Suprapubic skin (tissue), 4 donors: Measurements from ENCODE around the gene PRKAR2B. TPM values are rescaled to one million over a fixed set of nuclear protein-coding genes. Genes with fewer than 3 reads are reported as not detected.
"Not testable (repeated sequence)": the region's sequence is repeated elsewhere in the genome, so short reads cannot be mapped to it uniquely, and the experiment has no call there.

Source experiments
- DNase-seq, 2 donors: peaks; one replicate each; pipeline ENCODE4 v3.0.0-alpha.2; 2019; ENCODE audit warnings: low spot score in 2 of 2
- H3K27ac ChIP-seq: fragments of 200-600 bp; sonication (generic); one replicate; pipeline ENCODE4 v1.5.1; 2019
- H3K27me3 ChIP-seq: fragments of 200-600 bp; sonication (generic); one replicate; pipeline ENCODE4 v1.5.1; 2019
- H3K36me3 ChIP-seq: fragments of 200-600 bp; sonication (generic); one replicate; pipeline ENCODE4 v1.5.1; 2019
- H3K4me1 ChIP-seq: fragments of 200-600 bp; sonication (generic); one replicate; pipeline ENCODE4 v1.5.1; 2019
- H3K4me3 ChIP-seq: fragments of 200-600 bp; sonication (generic); one replicate; pipeline ENCODE4 v1.5.1; 2019; ENCODE audit warnings: mild to moderate bottlenecking
- H3K9me3 ChIP-seq: fragments of 200-600 bp; sonication (generic); one replicate; pipeline ENCODE4 v1.5.1; 2019
- EP300 ChIP-seq: sonication (generic); formaldehyde crosslinking; IDR thresholded peaks from one replicate; pipeline ENCODE4 v1.6.1; 2017; ENCODE audit warnings: antibody characterized with exemption
- POLR2A ChIP-seq, 2 donors: fragments of 450-650 bp; IDR thresholded peaks; one replicate each; pipeline ENCODE4 v1.6.1; 2017; ENCODE audit warnings: antibody characterized with exemption in 2 of 2, mild to moderate bottlenecking in 2 of 2, moderate library complexity in 2 of 2
- POLR2AphosphoS5 ChIP-seq, 3 donors: sonication (generic); formaldehyde crosslinking; IDR thresholded peaks; one replicate each; pipeline ENCODE4 v1.6.1; 2017; ENCODE audit warnings: antibody characterized with exemption in 3 of 3
- WGBS: methylation state at CpG from one replicate; pipeline ENCODE4 v1.1.5; 2018; 5-methylcytosine and 5-hydroxymethylcytosine counted together
- total RNA-seq, 4 donors: library from RNA; depleted of rRNA; stranded (reverse); fragments of >200 nt; gene quantifications; one replicate each; pipeline ENCODE4 v1.1.0, GENCODE V29; 2016
- TF ChIP-seq, protein P1 (sequence below), 2 donors: fragments of 200-600 bp in 1 of 2; fragments of 450-650 bp in 1 of 2; sonication (generic) in 1 of 2; IDR thresholded peaks; one replicate each; pipeline ENCODE4 v1.5.1; 2016 to 2019; ENCODE audit warnings: antibody characterized with exemption in 2 of 2, mild to moderate bottlenecking in 1 of 2, moderate library complexity in 1 of 2

Gene PRKAR2B
- total RNA-seq, 4 donors from 2014 or later, result 4.2 to 10.8 (median 6.2) TPM

DNA sequence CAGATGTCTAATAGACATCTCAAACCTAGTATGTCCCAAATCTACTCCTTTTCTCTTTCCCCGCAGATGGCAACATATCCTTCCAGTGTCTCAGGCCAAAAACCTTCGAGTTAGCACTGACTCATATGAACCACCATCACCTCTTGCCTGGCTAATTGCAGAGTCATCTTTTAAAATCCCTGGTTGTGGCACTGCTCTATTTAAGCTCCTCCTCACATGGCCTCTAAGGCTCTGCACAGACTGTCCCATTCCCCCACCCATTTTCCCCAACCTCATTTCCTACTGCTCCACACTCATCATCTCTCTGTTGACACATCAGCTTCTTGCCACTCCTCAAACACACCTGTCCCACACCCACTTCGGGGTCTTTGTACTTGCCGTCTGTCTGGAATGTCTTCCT lies 107.5 kb downstream of the PRKAR2B start:
- Histone ChIP-seq H3K27me3 (no peaks in the 10 kb centered on the region), H3K27ac (no peak overlapping the region), H3K36me3 (no peaks in the 10 kb centered on the region), H3K4me1 (peaks cover 7% of the 10 kb centered on the region), H3K9me3 (no peaks in the 10 kb centered on the region), H3K4me3 (no peak overlapping the region)
- DNase-seq, result no peak
- 40% methylated on average over 4 of the region's 4 CpGs for WGBS
- no peak for TF ChIP-seq EP300
- TF ChIP-seq POLR2A (IDR thresholded peaks at IDR 0.05), result no peak
- TF ChIP-seq POLR2AphosphoS5 (IDR thresholded peaks at IDR 0.05), result no peak
- TF ChIP-seq, protein P1, sequence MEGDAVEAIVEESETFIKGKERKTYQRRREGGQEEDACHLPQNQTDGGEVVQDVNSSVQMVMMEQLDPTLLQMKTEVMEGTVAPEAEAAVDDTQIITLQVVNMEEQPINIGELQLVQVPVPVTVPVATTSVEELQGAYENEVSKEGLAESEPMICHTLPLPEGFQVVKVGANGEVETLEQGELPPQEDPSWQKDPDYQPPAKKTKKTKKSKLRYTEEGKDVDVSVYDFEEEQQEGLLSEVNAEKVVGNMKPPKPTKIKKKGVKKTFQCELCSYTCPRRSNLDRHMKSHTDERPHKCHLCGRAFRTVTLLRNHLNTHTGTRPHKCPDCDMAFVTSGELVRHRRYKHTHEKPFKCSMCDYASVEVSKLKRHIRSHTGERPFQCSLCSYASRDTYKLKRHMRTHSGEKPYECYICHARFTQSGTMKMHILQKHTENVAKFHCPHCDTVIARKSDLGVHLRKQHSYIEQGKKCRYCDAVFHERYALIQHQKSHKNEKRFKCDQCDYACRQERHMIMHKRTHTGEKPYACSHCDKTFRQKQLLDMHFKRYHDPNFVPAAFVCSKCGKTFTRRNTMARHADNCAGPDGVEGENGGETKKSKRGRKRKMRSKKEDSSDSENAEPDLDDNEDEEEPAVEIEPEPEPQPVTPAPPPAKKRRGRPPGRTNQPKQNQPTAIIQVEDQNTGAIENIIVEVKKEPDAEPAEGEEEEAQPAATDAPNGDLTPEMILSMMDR (IDR thresholded peaks at IDR 0.05), result no peak

DNA sequence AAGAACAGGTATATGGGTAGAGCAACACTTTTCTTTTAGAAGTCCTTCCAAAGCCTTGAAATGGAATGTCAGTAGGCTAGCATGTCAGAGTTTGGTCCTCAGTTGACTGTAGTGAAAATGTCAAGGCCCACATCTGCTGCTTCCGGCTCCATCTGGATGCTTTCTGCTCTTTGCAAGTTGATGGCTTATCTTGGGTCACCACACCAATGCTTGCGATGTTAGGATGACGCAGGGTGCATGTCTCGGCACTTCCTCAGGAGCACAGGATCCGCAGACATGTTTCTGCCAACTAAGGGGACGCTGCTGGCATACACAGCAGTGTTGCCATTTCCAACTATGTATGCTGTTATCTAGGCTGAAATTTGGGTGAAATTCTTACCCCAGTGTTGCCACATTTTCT lies 110.3 kb downstream of the PRKAR2B start:
- no peak overlapping the region for H3K4me3 ChIP-seq
- H3K4me1 ChIP-seq, result no peaks in the 10 kb centered on the region
- no peak for TF ChIP-seq EP300
- no peak for TF ChIP-seq POLR2AphosphoS5 (IDR thresholded peaks at IDR 0.05)
- TF ChIP-seq, protein P1 (IDR thresholded peaks at IDR 0.05), result no peak
- no peak for TF ChIP-seq POLR2A (IDR thresholded peaks at IDR 0.05)
- DNase-seq, result no peak
- no peaks in the 10 kb centered on the region for H3K27me3 ChIP-seq
- H3K27ac ChIP-seq, result no peak overlapping the region
- no peaks in the 10 kb centered on the region for H3K9me3 ChIP-seq
- WGBS, result 97% methylated on average over 6 of the region's 6 CpGs
- no peaks in the 10 kb centered on the region for H3K36me3 ChIP-seq

DNA sequence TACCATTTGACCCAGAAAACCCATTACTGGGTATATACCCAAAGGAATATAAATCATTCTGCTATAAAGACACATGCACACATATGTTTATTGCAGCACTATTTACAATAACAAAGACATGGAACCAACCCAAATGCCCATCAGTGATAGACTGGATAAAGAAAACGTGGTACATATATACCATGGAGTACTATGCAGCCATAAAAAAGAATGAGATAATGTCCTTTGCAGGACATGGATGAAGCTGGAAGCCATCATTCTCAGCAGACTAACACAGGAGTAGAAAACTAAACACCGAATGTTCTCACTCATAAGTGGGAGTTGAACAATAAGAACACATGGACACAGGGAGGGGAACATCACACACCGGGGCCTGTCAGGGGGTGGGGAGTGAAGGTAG lies 111.2 kb downstream of the PRKAR2B start:
- H3K9me3 ChIP-seq, H3K4me3 ChIP-seq, DNase-seq, H3K4me1 ChIP-seq, H3K27me3 ChIP-seq, H3K27ac ChIP-seq, H3K36me3 ChIP-seq: not testable (repeated sequence)
- 93% methylated on average over 3 of the region's 3 CpGs for WGBS

DNA sequence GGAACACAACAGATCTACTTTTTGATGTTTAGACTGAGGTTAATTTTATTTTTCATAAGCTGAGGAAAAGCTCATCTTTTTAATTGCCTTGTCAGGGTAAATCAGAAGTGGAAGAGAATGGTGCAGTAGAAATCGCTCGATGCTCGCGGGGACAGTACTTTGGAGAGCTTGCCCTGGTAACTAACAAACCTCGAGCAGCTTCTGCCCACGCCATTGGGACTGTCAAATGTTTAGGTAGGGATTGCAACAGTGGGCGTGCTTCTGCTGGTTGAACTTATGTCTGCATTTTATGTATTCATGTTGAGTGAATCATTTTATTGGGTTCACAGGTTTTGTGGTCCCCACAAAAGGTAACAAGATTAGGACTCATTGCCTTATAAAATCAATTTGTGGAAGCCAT lies 112.6 kb downstream of the PRKAR2B start:
- TF ChIP-seq POLR2AphosphoS5 (IDR thresholded peaks at IDR 0.05) (no peak), POLR2A (IDR thresholded peaks at IDR 0.05) (no peak), EP300 (no peak)
- TF ChIP-seq, protein P1 (IDR thresholded peaks at IDR 0.05), result no peak
- H3K4me3 ChIP-seq, result no peak overlapping the region
- H3K4me1 ChIP-seq, result no peaks in the 10 kb centered on the region
- DNase-seq, result no peak
- H3K36me3 ChIP-seq, result no peaks in the 10 kb centered on the region
- no peaks in the 10 kb centered on the region for H3K27me3 ChIP-seq
- no peaks in the 10 kb centered on the region for H3K9me3 ChIP-seq
- H3K27ac ChIP-seq, result no peak overlapping the region
- WGBS, result 84% methylated on average over 7 of the region's 7 CpGs

DNA sequence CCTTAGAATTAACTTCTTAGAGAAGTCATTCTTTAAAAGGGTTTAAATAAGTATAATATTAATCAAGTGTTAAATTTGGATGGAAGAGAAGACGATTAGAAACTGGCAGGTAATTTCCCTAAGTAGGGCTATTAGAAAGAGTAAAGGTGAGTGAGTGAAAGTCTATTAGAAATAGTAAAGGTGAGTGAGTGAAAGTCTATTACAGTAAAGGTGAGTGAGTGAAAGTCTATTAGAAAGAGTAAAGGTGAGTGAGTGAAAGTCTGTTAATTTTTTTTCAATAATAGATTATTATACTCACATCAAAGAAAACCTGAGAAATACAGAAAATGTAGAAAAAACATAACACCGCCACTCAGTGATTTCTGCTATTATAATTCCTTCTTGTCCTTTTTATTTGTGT lies 113.5 kb downstream of the PRKAR2B start:
- Histone ChIP-seq H3K27me3 (no peaks in the 10 kb centered on the region), H3K9me3 (no peaks in the 10 kb centered on the region), H3K36me3 (no peaks in the 10 kb centered on the region), H3K4me3 (no peak overlapping the region), H3K27ac (no peak overlapping the region), H3K4me1 (no peaks in the 10 kb centered on the region)
- DNase-seq, result no peak
- 84% methylated on average over 2 of the region's 2 CpGs for WGBS
- no peak for TF ChIP-seq POLR2A (IDR thresholded peaks at IDR 0.05)
- no peak for TF ChIP-seq EP300
- TF ChIP-seq POLR2AphosphoS5 (IDR thresholded peaks at IDR 0.05), result no peak
- TF ChIP-seq, protein P1 (IDR thresholded peaks at IDR 0.05), result no peak

DNA sequence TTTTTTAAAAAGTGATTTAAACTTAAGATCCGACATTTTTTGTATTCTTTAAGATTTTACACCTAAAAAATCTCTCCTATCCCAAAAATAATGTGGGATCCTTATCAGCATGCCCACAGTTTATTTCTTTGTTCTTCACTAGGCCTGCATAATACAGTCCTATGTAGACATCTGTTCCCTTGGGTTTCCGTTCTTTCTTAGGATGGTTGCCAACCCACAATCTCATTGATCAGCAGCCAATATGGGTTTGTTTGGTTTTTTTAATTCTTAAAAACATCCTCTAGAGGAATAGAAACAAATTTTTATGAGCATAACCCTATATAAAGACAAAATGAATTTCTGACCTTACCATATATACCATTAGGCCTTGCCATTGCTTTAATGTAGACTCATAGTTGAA lies 115.9 kb downstream of the PRKAR2B start:
- H3K27ac ChIP-seq, result no peak overlapping the region
- H3K36me3 ChIP-seq, result no peaks in the 10 kb centered on the region
- no peaks in the 10 kb centered on the region for H3K27me3 ChIP-seq
- H3K9me3 ChIP-seq, result no peaks in the 10 kb centered on the region
- H3K4me1 ChIP-seq, result no peaks in the 10 kb centered on the region
- TF ChIP-seq POLR2A (IDR thresholded peaks at IDR 0.05), result no peak
- TF ChIP-seq EP300, result no peak
- no peak for TF ChIP-seq POLR2AphosphoS5 (IDR thresholded peaks at IDR 0.05)
- TF ChIP-seq, protein P1 (IDR thresholded peaks at IDR 0.05), result no peak
- 59% methylated on average over 2 of the region's 2 CpGs for WGBS
- H3K4me3 ChIP-seq, result no peak overlapping the region
- DNase-seq, result no peak
